Activated naive CD8-positive, alpha-beta T cell treated with anti-CD3 and anti-CD28 coated beads for 36 hours (primary cell): Measurements from ENCODE around the gene PTPRN2. TPM values are rescaled to one million over a fixed set of nuclear protein-coding genes. Genes with fewer than 3 reads are reported as not detected.
"Not testable (repeated sequence)": the region's sequence is repeated elsewhere in the genome, so short reads cannot be mapped to it uniquely, and the experiment has no call there.

ENCODE experiments used
- DNase-seq: peaks from one replicate; pipeline ENCODE4 v3.0.0; 2021
- H3K27ac Mint-ChIP-seq: one replicate; pipeline ENCODE4 v1.8.0; 2022; ENCODE audit warnings: mild to moderate bottlenecking, moderate library complexity, mixed read lengths
- H3K27me3 Mint-ChIP-seq: one replicate; pipeline ENCODE4 v1.8.0; 2022; ENCODE audit warnings: mild to moderate bottlenecking, mixed read lengths
- H3K36me3 Mint-ChIP-seq: one replicate; pipeline ENCODE4 v1.8.0; 2021; ENCODE audit warnings: mild to moderate bottlenecking, mixed read lengths
- H3K4me1 Mint-ChIP-seq: one replicate; pipeline ENCODE4 v1.8.0; 2021; ENCODE audit warnings: mixed read lengths
- H3K4me3 Mint-ChIP-seq: one replicate; pipeline ENCODE4 v1.8.0; 2022; ENCODE audit warnings: mild to moderate bottlenecking, moderate library complexity, mixed read lengths
- H3K9me3 Mint-ChIP-seq: one replicate; pipeline ENCODE4 v1.8.0; 2022; ENCODE audit warnings: mixed read lengths
- total RNA-seq, 2 experiments: library from RNA; stranded (reverse); gene quantifications; one replicate each; pipeline ENCODE4 v1.2.3, GENCODE V29; 2021

PTPRN2 gene
- total RNA-seq, 2 experiments from 2014 or later: 0.72 to 0.74 TPM

DNA sequence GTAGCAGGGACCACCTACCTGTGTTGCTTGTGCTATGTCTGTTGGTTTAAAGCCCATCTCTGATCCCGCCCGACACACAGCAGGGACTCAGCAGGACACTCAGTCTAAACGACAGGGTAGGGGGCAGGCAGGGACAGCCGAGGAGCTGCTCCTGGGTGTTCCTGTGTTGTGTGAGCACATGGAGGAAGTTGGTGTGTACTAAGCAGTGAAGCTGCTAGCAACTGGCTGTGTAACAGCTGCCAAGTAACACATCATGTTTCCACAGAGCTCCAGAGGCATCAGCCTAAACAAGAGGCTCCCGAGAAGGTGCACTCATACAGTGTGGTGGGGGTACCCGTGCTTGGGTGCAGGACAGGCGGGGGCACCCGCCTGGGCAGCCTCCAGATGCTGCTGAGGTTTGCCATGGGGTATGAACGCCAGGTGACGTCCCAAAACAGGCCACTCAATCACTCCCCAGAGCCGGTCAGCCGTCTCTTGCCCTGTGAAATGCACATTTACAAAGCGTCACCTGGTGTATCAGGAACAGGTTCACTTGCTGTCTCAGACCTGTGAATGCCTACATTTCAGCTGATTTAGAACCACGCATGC, 59.6 kb downstream of the PTPRN2 start:
- Mint-ChIP-seq H3K4me1 (no peaks in the 10 kb centered on the region), H3K27me3 (no peaks in the 10 kb centered on the region), H3K4me3 (no peak overlapping the region), H3K27ac (no peak overlapping the region), H3K9me3 (no peaks in the 10 kb centered on the region), H3K36me3 (no peaks in the 10 kb centered on the region)
- no peak for DNase-seq

DNA sequence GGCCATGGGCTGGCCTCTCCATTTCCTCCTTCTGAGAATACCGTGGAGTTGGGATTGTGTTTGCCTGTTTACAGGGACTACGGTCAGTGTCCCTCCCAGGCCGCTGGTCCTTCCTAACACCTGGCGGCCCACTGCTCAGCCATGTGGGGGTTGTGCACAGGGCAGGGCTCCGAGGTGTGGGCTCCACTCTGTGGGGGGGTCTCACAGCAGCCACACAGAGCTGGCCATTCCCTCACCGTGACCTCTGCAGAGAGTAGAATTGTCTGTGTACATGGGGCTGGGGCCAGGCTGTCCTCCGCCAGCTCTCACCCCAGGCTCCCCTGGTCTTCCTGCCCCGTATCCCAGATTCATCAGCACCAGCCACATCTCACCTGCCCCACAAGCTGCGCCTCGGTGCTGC, 60.1 kb downstream of the PTPRN2 start:
- Mint-ChIP-seq H3K27me3 (no peaks in the 10 kb centered on the region), H3K27ac (no peak overlapping the region), H3K4me1 (no peaks in the 10 kb centered on the region), H3K36me3 (no peaks in the 10 kb centered on the region), H3K9me3 (no peaks in the 10 kb centered on the region), H3K4me3 (no peak overlapping the region)
- no peak for DNase-seq

DNA sequence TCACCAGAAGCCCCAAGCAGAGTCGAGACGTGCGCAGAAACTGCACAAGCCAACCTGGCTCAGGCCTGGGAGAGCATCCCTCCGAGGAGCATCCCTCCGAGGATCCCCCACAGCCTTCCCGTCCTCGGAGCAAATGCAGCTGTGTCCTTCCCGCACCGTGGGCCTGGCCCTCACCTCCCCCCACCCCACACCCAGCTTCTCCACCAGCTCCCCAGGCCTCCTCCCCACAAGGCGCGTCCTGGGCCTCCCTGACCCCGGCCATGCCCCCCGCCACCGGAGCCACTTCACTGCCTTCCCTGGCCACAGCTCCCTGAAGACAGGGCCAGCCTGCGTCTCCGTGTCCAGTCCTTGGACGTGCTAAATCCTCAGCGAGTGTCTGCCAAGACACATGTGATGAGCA, 60.6 kb downstream of the PTPRN2 start:
- Mint-ChIP-seq H3K27ac (no peak overlapping the region), H3K36me3 (no peaks in the 10 kb centered on the region), H3K4me1 (no peaks in the 10 kb centered on the region), H3K4me3 (no peak overlapping the region), H3K27me3 (no peaks in the 10 kb centered on the region), H3K9me3 (no peaks in the 10 kb centered on the region)
- no peak for DNase-seq

DNA sequence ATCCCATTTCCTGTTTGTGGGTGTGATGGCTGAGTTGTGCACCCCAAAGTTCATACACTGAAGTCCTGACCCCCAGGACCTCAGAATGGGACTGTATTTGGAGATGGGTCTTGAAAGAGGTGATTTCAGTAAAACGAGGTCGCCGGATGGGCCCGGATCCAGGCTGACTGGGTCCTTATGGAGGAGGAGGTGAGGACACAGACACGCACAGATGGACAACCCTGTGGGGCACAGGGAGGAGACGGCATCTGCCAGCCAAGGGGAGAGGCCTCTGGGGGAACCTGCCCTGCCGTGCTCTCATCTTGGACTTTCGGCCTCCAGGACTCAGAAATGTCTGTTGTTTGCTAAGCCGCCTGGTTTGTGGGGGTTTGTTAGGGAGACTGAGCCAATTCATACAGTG, 61.1 kb downstream of the PTPRN2 start:
- no peak for DNase-seq
- Mint-ChIP-seq H3K27ac (no peak overlapping the region), H3K4me3 (no peak overlapping the region), H3K9me3 (no peaks in the 10 kb centered on the region), H3K27me3 (no peaks in the 10 kb centered on the region), H3K36me3 (no peaks in the 10 kb centered on the region), H3K4me1 (no peaks in the 10 kb centered on the region)

DNA sequence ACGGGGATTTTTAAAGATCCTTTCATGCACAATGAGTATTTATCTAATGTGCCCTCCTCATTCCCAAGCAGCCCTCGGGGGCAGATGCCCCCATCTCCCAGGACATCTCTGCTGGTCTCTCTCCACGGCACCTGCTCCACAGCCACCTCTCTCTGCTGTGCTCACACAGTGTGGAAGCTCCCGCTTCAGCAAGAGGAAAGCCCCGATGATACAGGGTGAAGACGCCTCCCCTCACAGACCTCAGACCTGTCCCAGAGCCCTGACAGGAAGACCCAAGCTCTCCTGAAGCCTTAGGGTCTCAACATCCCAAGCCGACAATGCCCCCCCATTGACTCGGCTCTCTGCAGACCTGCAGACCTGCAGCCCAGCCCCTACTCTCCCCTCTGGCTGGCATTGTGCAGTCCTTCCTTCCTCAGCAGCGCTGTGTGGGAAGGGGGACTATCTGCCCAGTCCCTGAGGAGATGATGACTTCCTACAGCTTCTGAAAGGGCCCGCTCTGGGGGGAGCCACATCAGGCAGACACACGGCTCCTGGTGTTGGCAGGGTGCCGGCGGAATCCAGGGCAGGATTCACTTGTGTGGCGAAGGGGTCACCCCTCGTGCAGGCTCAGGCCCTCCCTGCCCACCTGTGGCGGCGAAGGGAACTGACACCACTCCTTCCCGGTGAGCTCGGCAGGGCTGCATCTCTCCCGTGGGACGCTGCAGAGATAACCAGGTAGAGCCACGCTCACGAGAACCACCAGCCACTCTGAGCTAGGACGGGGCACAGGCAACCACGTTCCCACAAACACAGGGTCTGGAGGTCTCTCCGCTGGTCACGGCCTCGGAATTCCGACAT, 61.8 kb downstream of the PTPRN2 start:
- H3K27me3 Mint-ChIP-seq: no peaks in the 10 kb centered on the region
- H3K9me3 Mint-ChIP-seq: no peaks in the 10 kb centered on the region
- no peak for DNase-seq
- H3K4me3 Mint-ChIP-seq: no peak overlapping the region
- no peaks in the 10 kb centered on the region for H3K36me3 Mint-ChIP-seq
- no peak overlapping the region for H3K27ac Mint-ChIP-seq
- H3K4me1 Mint-ChIP-seq: no peaks in the 10 kb centered on the region

DNA sequence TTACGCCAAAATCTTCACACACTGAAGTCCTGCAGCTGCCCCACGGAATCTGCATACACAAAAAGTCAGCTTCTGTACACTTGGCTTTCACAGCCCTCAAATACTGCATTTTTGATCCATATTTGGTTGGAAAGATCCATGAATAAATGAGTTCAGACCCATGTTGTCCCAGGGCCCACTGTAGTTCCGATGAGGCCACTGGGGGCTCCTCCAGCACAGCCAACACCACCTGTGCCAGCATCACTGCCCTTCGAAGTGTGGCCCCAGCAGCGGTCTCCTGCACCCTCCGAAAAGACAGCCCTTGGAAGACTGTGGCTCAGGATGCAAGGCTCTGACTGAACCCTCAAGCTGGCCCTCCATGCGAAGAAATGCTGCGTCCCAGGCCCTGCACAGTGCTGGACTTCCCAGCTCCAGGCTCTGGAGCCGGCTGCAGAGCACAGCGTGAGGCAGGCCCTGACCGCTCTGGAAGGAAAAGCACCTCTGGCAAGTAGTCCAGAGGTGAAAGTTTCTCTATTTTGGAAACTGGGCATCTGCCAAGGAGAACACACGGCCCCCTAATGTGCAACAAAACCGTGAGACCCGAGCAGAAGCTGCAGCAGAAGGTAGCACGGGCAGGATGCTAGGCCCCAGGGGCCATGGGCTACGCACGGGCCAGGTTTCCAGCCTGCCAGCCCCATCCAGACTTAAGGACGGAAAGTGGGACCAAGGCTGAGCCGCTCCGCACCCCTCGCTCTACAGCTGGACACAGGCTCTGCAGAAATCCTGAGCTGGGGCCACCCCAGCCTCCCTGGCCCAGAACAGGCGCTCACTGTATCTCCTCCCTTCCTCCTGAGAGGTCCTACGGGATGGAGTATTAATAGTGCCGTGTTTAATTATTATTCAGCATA, 62.6 kb downstream of the PTPRN2 start:
- Mint-ChIP-seq H3K4me3 (no peak overlapping the region), H3K9me3 (no peaks in the 10 kb centered on the region), H3K4me1 (no peaks in the 10 kb centered on the region), H3K27ac (no peak overlapping the region), H3K36me3 (no peaks in the 10 kb centered on the region), H3K27me3 (no peaks in the 10 kb centered on the region)
- DNase-seq: no peak

DNA sequence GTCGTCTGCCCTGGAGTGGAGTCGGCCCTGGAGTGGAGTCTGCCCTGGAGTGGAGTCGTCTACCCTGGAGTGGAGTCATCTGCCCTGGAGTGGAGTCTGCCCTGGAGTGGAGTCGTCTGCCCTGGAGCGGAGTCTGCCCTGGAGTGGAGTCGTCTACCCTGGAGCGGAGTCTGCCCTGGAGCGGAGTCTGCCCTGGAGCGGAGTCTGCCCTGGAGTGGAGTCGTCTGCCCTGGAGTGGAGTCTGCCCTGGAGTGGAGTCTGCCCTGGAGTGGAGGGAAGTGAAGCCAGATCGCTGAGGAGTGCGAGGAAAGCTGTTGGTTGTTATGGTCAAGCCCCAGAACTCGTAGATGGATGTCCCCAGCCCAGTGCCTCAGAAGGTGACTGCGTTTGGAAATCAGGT, 63.3 kb downstream of the PTPRN2 start:
- DNase-seq, H3K4me3 Mint-ChIP-seq, H3K27me3 Mint-ChIP-seq, H3K27ac Mint-ChIP-seq, H3K9me3 Mint-ChIP-seq, H3K36me3 Mint-ChIP-seq, H3K4me1 Mint-ChIP-seq: not testable (repeated sequence)

GRCh38 chr7:158523877-158524276, 63.7 kb downstream of the PTPRN2 start:
- not testable (repeated sequence) for H3K27me3 Mint-ChIP-seq, H3K4me3 Mint-ChIP-seq, H3K9me3 Mint-ChIP-seq, DNase-seq, H3K36me3 Mint-ChIP-seq, H3K27ac Mint-ChIP-seq, H3K4me1 Mint-ChIP-seq

GRCh38 chr7:158523165-158523856, 64.3 kb downstream of the PTPRN2 start:
- not testable (repeated sequence) for H3K27ac Mint-ChIP-seq, H3K36me3 Mint-ChIP-seq, H3K4me3 Mint-ChIP-seq, H3K27me3 Mint-ChIP-seq, H3K9me3 Mint-ChIP-seq, H3K4me1 Mint-ChIP-seq, DNase-seq

- DNase-seq, H3K4me3 Mint-ChIP-seq, H3K4me1 Mint-ChIP-seq, H3K9me3 Mint-ChIP-seq, H3K36me3 Mint-ChIP-seq, H3K27ac Mint-ChIP-seq: not testable (repeated sequence)
- peaks cover 10% of the 10 kb centered on the region for H3K27me3 Mint-ChIP-seq
Observed at GRCh38 chr7:158521795-158522194, 65.8 kb downstream of the PTPRN2 start.

DNA sequence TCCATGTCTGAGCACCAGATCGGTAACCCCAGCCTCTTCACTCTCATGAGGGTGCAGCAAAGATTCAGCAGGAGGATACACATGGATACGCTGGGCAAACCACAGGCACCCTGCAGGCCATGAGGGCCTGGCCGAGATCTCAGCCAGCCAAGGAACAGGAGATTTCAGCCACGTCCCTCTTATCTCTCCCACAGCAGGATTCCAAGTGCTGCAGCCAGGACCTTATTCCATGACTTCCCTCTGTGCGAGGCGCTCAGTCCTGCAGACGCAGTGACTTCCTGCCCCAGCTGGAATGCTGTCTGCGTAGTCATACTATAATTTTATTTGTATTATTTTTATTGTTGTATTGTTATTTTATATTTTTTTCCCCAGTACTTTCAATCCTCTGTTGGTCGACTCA, 66.8 kb downstream of the PTPRN2 start:
- Mint-ChIP-seq H3K9me3 (no peaks in the 10 kb centered on the region), H3K36me3 (no peaks in the 10 kb centered on the region), H3K27me3 (peaks cover 15% of the 10 kb centered on the region), H3K4me1 (no peaks in the 10 kb centered on the region), H3K4me3 (no peak overlapping the region), H3K27ac (no peak overlapping the region)
- DNase-seq: no peak

DNA sequence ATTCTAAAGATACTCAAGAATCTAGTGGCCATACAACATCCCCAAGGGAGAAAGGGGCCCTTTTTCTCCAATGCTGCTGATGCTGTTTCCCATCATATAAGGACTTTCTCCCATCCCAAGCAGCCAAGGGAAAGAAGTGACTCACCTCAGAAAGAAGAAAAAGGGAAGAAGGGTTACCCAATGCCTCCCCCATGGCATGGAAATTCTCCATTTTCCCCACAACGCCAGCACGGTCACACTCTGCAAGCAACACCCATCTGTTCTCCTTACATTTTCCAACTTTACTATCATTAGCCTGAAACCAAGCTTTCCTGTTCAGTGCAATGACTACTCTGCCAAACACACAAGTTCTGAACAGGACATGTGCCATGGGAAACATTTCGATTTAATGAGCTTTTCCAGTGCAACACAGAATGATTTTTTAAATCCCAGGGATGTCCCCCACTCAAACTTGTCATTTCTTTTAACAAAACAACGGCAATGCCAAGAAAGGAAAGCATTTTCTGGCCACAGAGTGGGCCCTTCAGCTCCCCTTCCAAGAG, 67.9 kb downstream of the PTPRN2 start:
- no peaks in the 10 kb centered on the region for H3K9me3 Mint-ChIP-seq
- no peak overlapping the region for H3K27ac Mint-ChIP-seq
- no peaks in the 10 kb centered on the region for H3K36me3 Mint-ChIP-seq
- peaks cover 20% of the 10 kb centered on the region for H3K27me3 Mint-ChIP-seq
- no peaks in the 10 kb centered on the region for H3K4me1 Mint-ChIP-seq
- DNase-seq: no peak
- H3K4me3 Mint-ChIP-seq: no peak overlapping the region

DNA sequence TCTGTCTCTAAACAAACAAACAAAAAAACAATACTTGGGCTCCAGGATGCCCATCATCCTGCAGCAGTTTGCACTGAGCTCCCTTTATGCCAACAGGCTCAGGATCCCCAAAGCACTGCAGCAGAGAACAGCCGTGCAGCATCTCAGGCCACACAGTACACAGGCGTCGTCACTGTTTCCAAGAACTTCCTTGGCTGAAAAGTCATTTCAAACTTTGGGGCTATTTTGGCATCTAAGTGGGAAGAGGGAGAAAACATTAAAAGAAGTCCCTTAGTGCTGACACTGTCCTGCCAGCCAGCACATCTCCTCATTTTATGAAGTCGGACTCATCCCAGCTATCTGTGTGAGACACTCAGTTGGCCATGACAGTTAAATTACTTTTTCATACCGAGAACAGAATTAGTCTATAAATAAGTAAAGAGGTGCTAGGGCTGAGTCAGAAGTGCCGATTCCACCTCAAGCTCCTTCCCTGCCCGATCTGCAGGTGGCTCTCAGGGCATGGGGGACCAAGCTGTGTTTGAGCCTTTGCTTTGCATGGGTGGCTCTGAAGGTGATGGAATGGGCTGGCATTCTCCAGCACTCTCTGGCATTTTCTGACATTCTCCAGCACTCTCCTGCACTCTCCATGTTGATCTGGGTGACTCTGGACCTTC, 68.5 kb downstream of the PTPRN2 start:
- no peaks in the 10 kb centered on the region for H3K36me3 Mint-ChIP-seq
- no peak overlapping the region for H3K4me3 Mint-ChIP-seq
- no peak for DNase-seq
- H3K27ac Mint-ChIP-seq: no peak overlapping the region
- H3K9me3 Mint-ChIP-seq: no peaks in the 10 kb centered on the region
- H3K4me1 Mint-ChIP-seq: no peaks in the 10 kb centered on the region
- H3K27me3 Mint-ChIP-seq: peaks cover 20% of the 10 kb centered on the region

GRCh38 chr7:158517571-158517970, 70.1 kb downstream of the PTPRN2 start:
- H3K27ac Mint-ChIP-seq: no peak overlapping the region
- peaks cover 3% of the 10 kb centered on the region for H3K9me3 Mint-ChIP-seq
- no peaks in the 10 kb centered on the region for H3K36me3 Mint-ChIP-seq
- peaks cover 20% of the 10 kb centered on the region for H3K27me3 Mint-ChIP-seq
- H3K4me3 Mint-ChIP-seq: no peak overlapping the region
- DNase-seq: no peak
- no peaks in the 10 kb centered on the region for H3K4me1 Mint-ChIP-seq
